Loucy (cell line): ENCODE measurements around the gene LGALS9.
"Not testable (repeated sequence)": the region's sequence is repeated elsewhere in the genome, so short reads cannot be mapped to it uniquely, and the experiment has no call there.

ENCODE experiments used
- H2AFZ ChIP-seq: fragments of 200-600 bp; sonication (generic); 2 replicates; pipeline ENCODE4 v1.6.0; 2016; ENCODE audit warnings: antibody characterized with exemption, mild to moderate bottlenecking, low read length, moderate library complexity
- H3F3A ChIP-seq: fragments of 200-600 bp; 2 replicates; pipeline ENCODE4 v1.6.0; 2016; ENCODE audit warnings: antibody characterized with exemption, low read depth, mild to moderate bottlenecking
- H3K27me3 ChIP-seq: fragments of 200-600 bp; sonication (generic); 2 replicates; pipeline ENCODE4 v1.6.1; 2014; ENCODE audit warnings: low read length, mild to moderate bottlenecking; ENCODE audit not compliant: insufficient read depth, poor library complexity, severe bottlenecking
- H3K36me3 ChIP-seq: fragments of 200-600 bp; sonication (generic); 2 replicates; pipeline ENCODE4 v1.6.1; 2016; ENCODE audit warnings: low read length; ENCODE audit not compliant: insufficient read depth
- H3K4me1 ChIP-seq: fragments of 200-600 bp; sonication (generic); 2 replicates; pipeline ENCODE4 v1.5.1; 2014; ENCODE audit warnings: low read length, mild to moderate bottlenecking; ENCODE audit not compliant: insufficient read depth, poor library complexity, severe bottlenecking
- H3K4me2 ChIP-seq: fragments of 200-600 bp; sonication (generic); 2 replicates; pipeline ENCODE4 v1.6.0; 2014; ENCODE audit warnings: antibody characterized with exemption, low read length, low read depth, mild to moderate bottlenecking; ENCODE audit not compliant: poor library complexity, severe bottlenecking
- H3K4me3 ChIP-seq: fragments of 200-600 bp; sonication (generic); 2 replicates; pipeline ENCODE4 v1.5.1; 2014; ENCODE audit warnings: low read length, mild to moderate bottlenecking, mixed read lengths; ENCODE audit not compliant: poor library complexity, severe bottlenecking
- H3K79me2 ChIP-seq: fragments of 200-600 bp; sonication (generic); 2 replicates; pipeline ENCODE4 v1.6.1; 2014; ENCODE audit warnings: low read length; ENCODE audit not compliant: insufficient read depth
- H3K9ac ChIP-seq: fragments of 200-600 bp; sonication (generic); 2 replicates; pipeline ENCODE4 v1.6.0; 2014; ENCODE audit warnings: mild to moderate bottlenecking, low read depth, low read length, moderate library complexity; ENCODE audit not compliant: poor library complexity, severe bottlenecking
- H3K9me2 ChIP-seq: fragments of 200-600 bp; sonication (generic); replicated peaks from 2 replicates; pipeline ENCODE4 v1.6.1; 2016; ENCODE audit warnings: low read depth, low read length, mixed read lengths
- H3K9me3 ChIP-seq: fragments of 200-600 bp; sonication (generic); 2 replicates; pipeline ENCODE4 v1.6.1; 2014; ENCODE audit warnings: mild to moderate bottlenecking, antibody characterized with exemption, low read length, low read depth; ENCODE audit not compliant: insufficient read depth
- H4K20me1 ChIP-seq: fragments of 200-600 bp; sonication (generic); 2 replicates; pipeline ENCODE4 v1.6.0; 2014; ENCODE audit warnings: antibody characterized with exemption, low read length, mild to moderate bottlenecking; ENCODE audit not compliant: insufficient read depth, poor library complexity, severe bottlenecking
- EZH2phosphoT487 ChIP-seq: fragments of 200-600 bp; IDR thresholded peaks from 2 replicates; pipeline ENCODE4 v1.6.1; 2018; ENCODE audit warnings: antibody characterized with exemption, mild to moderate bottlenecking, moderate library complexity, borderline replicate concordance
- TF ChIP-seq, protein P1 (sequence below): fragments of 200-600 bp; sonication (generic); conservative IDR thresholded peaks from 2 replicates; pipeline ENCODE4 v1.5.1; 2014; ENCODE audit warnings: mild to moderate bottlenecking, antibody characterized with exemption, low read length

The LGALS9 gene

GRCh38 chr17:27646232-27646631 is 15.2 kb downstream of the LGALS9 start:
- no peak overlapping the region for H3K9ac ChIP-seq
- H3K36me3 ChIP-seq, result peaks cover 4% of the 10 kb centered on the region; the same call in 1 of the 2 replicates
- no peaks in the 10 kb centered on the region for H4K20me1 ChIP-seq
- H3F3A ChIP-seq, result no peaks in the 10 kb centered on the region
- H3K4me1 ChIP-seq, result no peaks in the 10 kb centered on the region
- H3K27me3 ChIP-seq, result no peaks in the 10 kb centered on the region
- H3K9me3 ChIP-seq, result no peaks in the 10 kb centered on the region
- no peak overlapping the region for H2AFZ ChIP-seq
- H3K4me2 ChIP-seq, result no peak overlapping the region
- H3K4me3 ChIP-seq, result no peak overlapping the region
- no peak for TF ChIP-seq EZH2phosphoT487
- TF ChIP-seq, protein P1, sequence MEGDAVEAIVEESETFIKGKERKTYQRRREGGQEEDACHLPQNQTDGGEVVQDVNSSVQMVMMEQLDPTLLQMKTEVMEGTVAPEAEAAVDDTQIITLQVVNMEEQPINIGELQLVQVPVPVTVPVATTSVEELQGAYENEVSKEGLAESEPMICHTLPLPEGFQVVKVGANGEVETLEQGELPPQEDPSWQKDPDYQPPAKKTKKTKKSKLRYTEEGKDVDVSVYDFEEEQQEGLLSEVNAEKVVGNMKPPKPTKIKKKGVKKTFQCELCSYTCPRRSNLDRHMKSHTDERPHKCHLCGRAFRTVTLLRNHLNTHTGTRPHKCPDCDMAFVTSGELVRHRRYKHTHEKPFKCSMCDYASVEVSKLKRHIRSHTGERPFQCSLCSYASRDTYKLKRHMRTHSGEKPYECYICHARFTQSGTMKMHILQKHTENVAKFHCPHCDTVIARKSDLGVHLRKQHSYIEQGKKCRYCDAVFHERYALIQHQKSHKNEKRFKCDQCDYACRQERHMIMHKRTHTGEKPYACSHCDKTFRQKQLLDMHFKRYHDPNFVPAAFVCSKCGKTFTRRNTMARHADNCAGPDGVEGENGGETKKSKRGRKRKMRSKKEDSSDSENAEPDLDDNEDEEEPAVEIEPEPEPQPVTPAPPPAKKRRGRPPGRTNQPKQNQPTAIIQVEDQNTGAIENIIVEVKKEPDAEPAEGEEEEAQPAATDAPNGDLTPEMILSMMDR, result no peak
- no peaks in the 10 kb centered on the region for H3K9me2 ChIP-seq
- H3K79me2 ChIP-seq, result no peaks in the 10 kb centered on the region

- H3K4me3 ChIP-seq, result no peak overlapping the region
- H3K79me2 ChIP-seq, result no peaks in the 10 kb centered on the region
- H3K9me3 ChIP-seq, result no peaks in the 10 kb centered on the region
- H3K4me1 ChIP-seq, result peaks cover 6% of the 10 kb centered on the region
- no peak overlapping the region for H3K4me2 ChIP-seq
- H3F3A ChIP-seq, result no peaks in the 10 kb centered on the region
- no peaks in the 10 kb centered on the region for H3K9me2 ChIP-seq
- H3K36me3 ChIP-seq, result peaks cover 4% of the 10 kb centered on the region; the same call in 1 of the 2 replicates
- H4K20me1 ChIP-seq, result no peaks in the 10 kb centered on the region
- H3K9ac ChIP-seq, result no peak overlapping the region
- TF ChIP-seq EZH2phosphoT487, result no peak
- TF ChIP-seq, protein P1, result no peak
- H2AFZ ChIP-seq, result no peak overlapping the region
- no peaks in the 10 kb centered on the region for H3K27me3 ChIP-seq
These were observed 16.8 kb downstream of the LGALS9 start for GRCh38 chr17:27647765-27648164.

DNA sequence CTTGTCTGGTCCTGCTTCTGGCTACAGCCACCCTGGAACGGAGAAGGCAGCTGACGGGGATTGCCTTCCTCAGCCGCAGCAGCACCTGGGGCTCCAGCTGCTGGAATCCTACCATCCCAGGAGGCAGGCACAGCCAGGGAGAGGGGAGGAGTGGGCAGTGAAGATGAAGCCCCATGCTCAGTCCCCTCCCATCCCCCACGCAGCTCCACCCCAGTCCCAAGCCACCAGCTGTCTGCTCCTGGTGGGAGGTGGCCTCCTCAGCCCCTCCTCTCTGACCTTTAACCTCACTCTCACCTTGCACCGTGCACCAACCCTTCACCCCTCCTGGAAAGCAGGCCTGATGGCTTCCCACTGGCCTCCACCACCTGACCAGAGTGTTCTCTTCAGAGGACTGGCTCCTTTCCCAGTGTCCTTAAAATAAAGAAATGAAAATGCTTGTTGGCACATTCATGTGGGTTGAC is 18.2 kb downstream of the LGALS9 start:
- not testable (repeated sequence) for H3K27me3 ChIP-seq, H3K9me3 ChIP-seq, H3K9ac ChIP-seq, H3K79me2 ChIP-seq, H4K20me1 ChIP-seq, H3K4me3 ChIP-seq, H2AFZ ChIP-seq, H3K4me2 ChIP-seq, H3K4me1 ChIP-seq, H3K36me3 ChIP-seq, H3K9me2 ChIP-seq, H3F3A ChIP-seq

DNA sequence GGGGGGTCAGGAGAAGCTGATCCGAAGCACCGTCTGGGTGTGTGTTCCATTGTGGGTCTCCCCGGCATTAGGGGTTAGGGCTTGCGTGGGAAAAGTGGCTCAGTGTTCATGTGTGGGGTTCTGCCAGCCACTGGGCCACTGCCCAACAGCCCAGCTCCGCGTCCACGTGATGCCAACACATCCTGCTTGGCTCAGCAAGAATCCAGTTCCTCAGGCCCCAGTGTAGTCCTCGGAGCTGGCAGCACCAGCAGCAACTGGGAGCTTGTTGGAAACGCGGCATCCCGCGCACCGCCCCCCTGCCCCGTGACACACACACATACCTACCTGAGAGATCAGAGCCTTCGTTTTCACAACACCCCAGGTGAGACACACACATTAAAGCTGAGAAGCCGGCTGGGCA is 18.9 kb downstream of the LGALS9 start:
- Histone ChIP-seq H3K36me3 (peaks cover 4% of the 10 kb centered on the region; the same call in 1 of the 2 replicates), H3K9ac (no peak overlapping the region), H2AFZ (no peak overlapping the region), H3K4me1 (peaks cover 9% of the 10 kb centered on the region), H3K4me2 (no peak overlapping the region), H3K9me2 (no peaks in the 10 kb centered on the region), H3K4me3 (no peak overlapping the region), H3K9me3 (no peaks in the 10 kb centered on the region), H4K20me1 (no peaks in the 10 kb centered on the region), H3K79me2 (no peaks in the 10 kb centered on the region), H3K27me3 (no peaks in the 10 kb centered on the region), H3F3A (no peaks in the 10 kb centered on the region)
- TF ChIP-seq, protein P1, result no peak
- TF ChIP-seq EZH2phosphoT487, result no peak
